IPS-20b (cell line): ENCODE measurements around the gene KRTAP9-3.
"Not testable (repeated sequence)": the region's sequence is repeated elsewhere in the genome, so short reads cannot be mapped to it uniquely, and the experiment has no call there.

ENCODE experiments used
- H3K27ac ChIP-seq: one replicate; pipeline ENCODE4 v1.5.1; 2013; ENCODE audit warnings: low read length
- H3K27me3 ChIP-seq: 2 replicates; pipeline ENCODE4 v1.6.1; 2013; ENCODE audit warnings: mild to moderate bottlenecking, low read length, inconsistent platforms; ENCODE audit not compliant: insufficient read depth
- H3K36me3 ChIP-seq: 2 replicates; pipeline ENCODE4 v1.6.1; 2013; ENCODE audit warnings: low read depth, mild to moderate bottlenecking, inconsistent platforms, low read length, moderate library complexity; ENCODE audit not compliant: insufficient read depth
- H3K4me1 ChIP-seq: 2 replicates; pipeline ENCODE4 v1.6.1; 2013; ENCODE audit warnings: mild to moderate bottlenecking, control low read depth, inconsistent platforms, low read length, moderate library complexity; ENCODE audit not compliant: insufficient read depth
- H3K4me3 ChIP-seq: 2 replicates; pipeline ENCODE4 v1.5.1; 2013; ENCODE audit warnings: mild to moderate bottlenecking, low read length, inconsistent platforms
- H3K9ac ChIP-seq: 2 replicates; pipeline ENCODE4 v1.6.1; 2013; ENCODE audit warnings: low read depth, mild to moderate bottlenecking, inconsistent platforms, low read length, moderate library complexity
- H3K9me3 ChIP-seq: 2 replicates; pipeline ENCODE4 v1.6.1; 2013; ENCODE audit warnings: mild to moderate bottlenecking, low read depth, low read length, inconsistent platforms; ENCODE audit not compliant: insufficient read depth

The KRTAP9-3 gene

DNA sequence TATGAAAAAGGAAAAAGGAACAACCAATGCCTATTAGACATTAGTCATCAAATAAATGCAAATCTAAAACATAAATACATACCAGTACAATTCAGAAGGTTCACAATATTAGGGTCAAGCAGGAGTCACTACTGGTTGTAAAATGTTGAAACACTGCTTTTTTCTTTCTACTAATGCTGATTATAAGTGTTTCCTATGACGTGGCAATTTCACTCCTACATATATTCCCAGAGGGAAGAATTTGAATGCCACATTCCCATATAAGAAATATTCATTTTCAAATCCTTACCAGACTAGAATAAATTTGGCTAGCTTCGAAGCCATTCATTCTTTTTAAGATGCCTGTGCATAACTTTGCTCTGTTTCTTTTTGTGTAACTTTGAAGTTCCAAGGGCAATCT, 8.4 kb upstream of the KRTAP9-3 start:
- no peaks in the 10 kb centered on the region for H3K36me3 ChIP-seq

DNA sequence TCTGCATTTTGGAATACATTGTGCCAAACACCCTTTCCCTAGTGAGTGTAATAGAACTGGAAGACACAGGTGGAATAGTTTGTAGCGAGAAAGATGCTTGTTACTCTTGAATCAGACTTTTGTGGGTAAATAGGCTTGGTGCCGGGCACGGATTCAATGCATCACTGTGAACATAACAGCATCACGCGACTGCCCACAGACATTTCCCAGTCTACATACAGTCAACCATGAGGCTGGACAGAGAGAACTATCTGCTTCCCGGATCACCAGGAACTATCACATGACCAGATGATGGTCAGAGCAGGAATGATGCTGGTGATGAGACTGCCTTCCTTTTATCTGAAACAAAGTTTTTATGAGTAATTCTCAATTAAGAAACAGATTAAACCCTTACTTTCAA, 6.2 kb upstream of the KRTAP9-3 start:
- no peak overlapping the region for H3K27ac ChIP-seq
- no peaks in the 10 kb centered on the region for H3K9me3 ChIP-seq
- no peaks in the 10 kb centered on the region for H3K36me3 ChIP-seq
- H3K4me1 ChIP-seq: no peaks in the 10 kb centered on the region
- no peak overlapping the region for H3K9ac ChIP-seq
- no peaks in the 10 kb centered on the region for H3K27me3 ChIP-seq
- no peak overlapping the region for H3K4me3 ChIP-seq

More for the DNA sequence above, 8.4 kb upstream of the KRTAP9-3 start:
- H3K27me3 ChIP-seq: no peaks in the 10 kb centered on the region
- H3K27ac ChIP-seq: no peak overlapping the region
- H3K9ac ChIP-seq: no peak overlapping the region
- H3K4me3 ChIP-seq: no peak overlapping the region
- H3K4me1 ChIP-seq: no peaks in the 10 kb centered on the region
- no peaks in the 10 kb centered on the region for H3K9me3 ChIP-seq

DNA sequence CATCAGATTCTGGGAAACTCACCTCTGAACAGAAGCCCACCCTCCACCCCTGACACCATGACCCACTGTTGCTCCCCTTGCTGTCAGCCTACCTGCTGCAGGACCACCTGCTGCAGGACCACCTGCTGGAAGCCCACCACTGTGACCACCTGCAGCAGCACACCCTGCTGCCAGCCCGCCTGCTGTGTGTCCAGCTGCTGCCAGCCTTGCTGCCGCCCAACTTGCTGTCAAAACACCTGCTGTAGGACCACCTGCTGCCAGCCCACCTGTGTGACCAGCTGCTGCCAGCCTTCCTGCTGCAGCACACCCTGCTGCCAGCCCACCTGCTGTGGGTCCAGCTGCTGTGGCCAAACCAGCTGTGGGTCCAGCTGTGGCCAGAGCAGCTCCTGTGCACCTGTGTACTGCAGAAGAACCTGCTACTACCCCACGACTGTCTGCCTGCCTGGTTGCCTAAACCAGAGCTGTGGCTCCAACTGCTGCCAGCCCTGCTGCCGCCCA, 5.6 kb upstream of the KRTAP9-3 start, which contains the start of gene KRTAP9-2:
Gene KRTAP9-2 (plus strand): TSS at position 51 of the 498 bp plus-strand sequence. CDS start 7 bp downstream, at position 58.
- not testable (repeated sequence) for H3K9ac ChIP-seq, H3K4me3 ChIP-seq, H3K36me3 ChIP-seq, H3K9me3 ChIP-seq, H3K4me1 ChIP-seq, H3K27ac ChIP-seq, H3K27me3 ChIP-seq

DNA sequence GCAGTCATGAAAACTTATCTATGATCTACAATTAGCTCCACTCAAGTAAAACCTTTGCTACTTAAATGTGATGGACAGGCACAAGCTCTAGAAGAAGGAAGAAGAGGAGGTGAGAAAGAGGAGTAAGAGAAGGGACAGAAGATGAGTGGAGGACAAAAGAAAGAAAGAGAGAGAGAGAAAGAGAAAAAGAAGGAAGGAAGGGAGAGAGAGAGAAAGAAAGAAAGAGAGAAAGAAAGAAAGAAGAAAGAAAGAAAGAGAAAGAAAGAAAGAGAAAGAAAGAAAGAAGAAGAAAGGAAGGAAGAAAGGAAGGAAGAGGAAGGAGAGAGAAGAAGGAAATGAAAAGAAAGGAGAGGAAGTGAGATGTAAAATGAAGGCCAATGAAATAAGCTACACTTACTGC, 2.2 kb upstream of the KRTAP9-3 start:
- Histone ChIP-seq H3K4me3 (no peak overlapping the region), H3K27me3 (no peaks in the 10 kb centered on the region)

DNA sequence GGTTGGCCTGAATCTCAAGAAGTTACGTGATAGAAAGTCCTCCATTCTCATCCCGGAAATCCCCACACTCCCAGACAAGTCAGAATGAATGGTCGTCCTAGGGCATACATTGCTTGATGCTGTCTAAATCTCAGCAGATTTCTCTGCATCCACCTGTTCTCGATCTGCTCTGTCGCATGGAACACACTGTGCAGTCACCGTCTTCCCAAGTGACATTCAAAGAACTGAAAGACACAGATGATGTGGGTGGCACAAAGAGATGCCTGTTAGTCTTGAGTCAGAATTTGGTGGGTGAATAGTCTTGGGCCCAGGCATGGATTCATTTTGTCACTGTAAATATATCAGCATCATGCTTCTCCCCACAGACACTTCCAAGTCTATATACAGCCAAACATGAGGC, 518 bp upstream of the KRTAP9-3 start:
- Histone ChIP-seq H3K4me1 (no peaks in the 10 kb centered on the region), H3K4me3 (no peak overlapping the region), H3K27ac (no peak overlapping the region), H3K9me3 (no peaks in the 10 kb centered on the region), H3K27me3 (no peaks in the 10 kb centered on the region), H3K9ac (no peak overlapping the region), H3K36me3 (no peaks in the 10 kb centered on the region)

More for the DNA sequence above, 2.2 kb upstream of the KRTAP9-3 start:
- Histone ChIP-seq H3K4me1 (no peaks in the 10 kb centered on the region), H3K36me3 (no peaks in the 10 kb centered on the region), H3K9me3 (no peaks in the 10 kb centered on the region), H3K27ac (no peak overlapping the region), H3K9ac (no peak overlapping the region)

DNA sequence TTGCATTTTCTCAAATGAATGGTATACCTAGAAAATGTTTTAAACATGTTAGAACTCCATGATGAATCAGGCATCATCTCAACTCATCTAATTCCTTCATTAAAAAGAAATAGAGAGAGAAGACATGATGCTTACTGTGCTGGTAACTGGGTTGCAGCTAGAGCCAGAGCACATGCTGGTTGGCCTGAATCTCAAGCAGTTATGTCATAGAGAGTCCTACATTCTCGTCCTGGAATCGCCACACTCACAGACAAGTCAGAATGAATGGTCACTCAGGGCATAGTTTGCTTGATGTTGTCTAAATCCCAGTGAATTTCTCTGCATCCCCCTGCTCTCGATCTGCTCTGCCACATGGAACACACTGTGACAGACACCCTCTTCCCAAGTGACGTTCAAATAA, 4.9 kb downstream of the KRTAP9-3 start:
- not testable (repeated sequence) for H3K9ac ChIP-seq, H3K27me3 ChIP-seq, H3K4me3 ChIP-seq, H3K27ac ChIP-seq, H3K9me3 ChIP-seq, H3K4me1 ChIP-seq, H3K36me3 ChIP-seq

DNA sequence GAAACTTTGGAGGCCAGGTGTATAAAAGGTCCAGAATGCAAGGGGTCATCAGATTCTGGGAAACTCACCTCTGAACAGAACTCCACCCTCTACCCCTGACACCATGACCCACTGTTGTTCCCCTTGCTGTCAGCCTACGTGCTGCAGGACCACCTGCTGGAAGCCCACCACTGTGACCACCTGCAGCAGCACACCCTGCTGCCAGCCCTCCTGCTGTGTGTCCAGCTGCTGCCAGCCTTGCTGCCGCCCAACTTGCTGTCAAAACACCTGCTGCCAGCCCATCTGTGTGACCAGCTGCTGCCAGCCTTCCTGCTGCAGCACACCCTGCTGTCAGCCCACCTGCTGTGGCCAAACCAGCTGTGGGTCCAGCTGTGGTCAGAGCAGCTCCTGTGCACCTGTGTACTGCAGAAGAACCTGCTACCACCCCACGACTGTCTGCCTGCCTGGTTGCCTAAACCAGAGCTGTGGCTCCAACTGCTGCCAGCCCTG, 5.7 kb downstream of the KRTAP9-3 start, which contains the start of gene KRTAP9-8:
Gene KRTAP9-8 (plus strand): TSS at position 51 of the 489 bp plus-strand sequence. CDS start 53 bp downstream, at position 104.
- H3K27me3 ChIP-seq, H3K9me3 ChIP-seq, H3K9ac ChIP-seq, H3K4me1 ChIP-seq, H3K27ac ChIP-seq, H3K4me3 ChIP-seq, H3K36me3 ChIP-seq: not testable (repeated sequence)

DNA sequence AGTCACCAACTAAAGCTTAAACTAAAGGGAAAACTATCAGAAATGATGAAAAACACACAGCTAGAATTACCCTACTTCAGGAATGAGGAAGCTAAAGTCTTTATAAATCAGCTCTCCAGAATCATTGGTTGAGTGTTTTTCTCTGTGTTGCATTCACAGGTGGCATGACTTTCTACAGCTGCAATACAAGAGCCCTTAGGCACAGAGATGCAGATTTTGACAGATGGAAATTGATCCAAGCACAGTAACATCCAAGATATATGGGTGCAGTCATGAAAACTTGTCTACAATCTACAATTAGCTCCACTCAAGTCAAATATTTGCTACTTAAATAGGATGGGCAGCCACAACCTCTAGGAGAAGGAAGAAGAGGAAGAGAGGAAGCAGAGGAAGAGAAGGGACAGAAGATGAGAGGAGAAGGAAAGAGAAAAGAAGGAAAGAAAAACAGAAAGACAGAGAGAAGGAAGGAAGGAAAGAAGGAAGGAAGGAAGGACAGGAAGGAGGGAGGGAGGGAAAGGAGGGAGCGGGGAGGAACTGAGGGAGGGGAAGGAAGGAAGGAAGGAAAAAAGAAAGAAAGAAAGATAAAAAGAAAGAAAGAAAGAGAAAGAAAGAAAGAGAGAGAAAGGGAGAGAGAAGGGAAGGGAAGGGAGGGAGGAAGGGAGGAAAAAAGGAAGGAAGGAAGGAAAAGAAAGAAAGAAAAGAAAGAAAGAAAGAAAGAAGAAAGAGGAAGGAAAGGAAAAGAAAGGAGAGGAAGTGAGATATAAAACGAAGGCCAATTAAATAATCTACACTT, 14.9 kb downstream of the KRTAP9-3 start:
- not testable (repeated sequence) for H3K27ac ChIP-seq, H3K27me3 ChIP-seq, H3K36me3 ChIP-seq, H3K9ac ChIP-seq, H3K4me3 ChIP-seq, H3K9me3 ChIP-seq, H3K4me1 ChIP-seq

DNA sequence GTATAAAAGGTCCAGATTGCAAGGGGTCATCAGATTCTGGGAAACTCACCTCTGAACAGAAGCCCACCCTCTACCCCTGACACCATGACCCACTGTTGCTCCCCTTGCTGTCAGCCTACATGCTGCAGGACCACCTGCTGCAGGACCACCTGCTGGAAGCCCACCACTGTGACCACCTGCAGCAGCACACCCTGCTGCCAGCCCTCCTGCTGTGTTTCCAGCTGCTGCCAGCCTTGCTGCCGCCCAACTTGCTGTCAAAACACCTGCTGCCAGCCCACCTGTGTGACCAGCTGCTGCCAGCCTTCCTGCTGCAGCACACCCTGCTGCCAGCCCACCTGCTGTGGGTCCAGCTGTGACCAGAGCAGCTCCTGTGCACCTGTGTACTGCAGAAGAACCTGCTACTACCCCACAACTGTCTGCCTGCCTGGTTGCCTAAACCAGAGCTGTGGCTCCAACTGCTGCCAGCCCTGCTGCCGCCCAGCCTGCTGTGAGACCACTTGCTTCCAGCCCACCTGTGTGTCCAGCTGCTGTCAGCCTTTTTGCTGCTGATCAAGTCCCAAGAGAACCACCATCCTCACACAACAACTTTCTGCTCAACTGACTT, 17.5 kb downstream of the KRTAP9-3 start, which contains the start of gene KRTAP9-4:
Gene KRTAP9-4 (plus strand): TSS at position 51 of the 604 bp plus-strand sequence. CDS start 34 bp downstream, at position 85.
- not testable (repeated sequence) for H3K9ac ChIP-seq, H3K36me3 ChIP-seq, H3K27ac ChIP-seq, H3K9me3 ChIP-seq, H3K27me3 ChIP-seq, H3K4me3 ChIP-seq, H3K4me1 ChIP-seq

DNA sequence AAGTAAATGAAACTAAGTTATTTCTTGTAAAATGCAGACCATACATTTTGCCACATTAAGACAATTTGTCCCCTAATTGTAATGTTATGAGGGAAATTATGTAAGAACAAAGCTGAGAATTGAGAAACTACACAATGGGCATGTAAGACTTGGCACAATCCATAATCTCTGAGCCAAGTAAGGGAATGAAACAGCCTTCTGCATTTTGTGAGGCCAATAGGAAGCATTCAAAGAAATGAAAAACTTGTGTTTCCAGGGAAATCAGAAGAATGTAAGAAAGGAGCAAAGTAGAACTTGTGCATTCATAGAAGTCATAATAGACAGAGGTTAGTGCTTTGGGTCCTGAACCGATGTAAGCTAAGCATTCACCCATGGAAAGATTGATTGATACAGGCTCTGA, 19.0 kb downstream of the KRTAP9-3 start:
- Histone ChIP-seq H3K9me3 (no peaks in the 10 kb centered on the region), H3K4me3 (no peak overlapping the region), H3K27ac (no peak overlapping the region), H3K4me1 (no peaks in the 10 kb centered on the region), H3K9ac (no peak overlapping the region), H3K27me3 (peaks cover 4% of the 10 kb centered on the region; the same call in 1 of the 2 replicates), H3K36me3 (no peaks in the 10 kb centered on the region)

DNA sequence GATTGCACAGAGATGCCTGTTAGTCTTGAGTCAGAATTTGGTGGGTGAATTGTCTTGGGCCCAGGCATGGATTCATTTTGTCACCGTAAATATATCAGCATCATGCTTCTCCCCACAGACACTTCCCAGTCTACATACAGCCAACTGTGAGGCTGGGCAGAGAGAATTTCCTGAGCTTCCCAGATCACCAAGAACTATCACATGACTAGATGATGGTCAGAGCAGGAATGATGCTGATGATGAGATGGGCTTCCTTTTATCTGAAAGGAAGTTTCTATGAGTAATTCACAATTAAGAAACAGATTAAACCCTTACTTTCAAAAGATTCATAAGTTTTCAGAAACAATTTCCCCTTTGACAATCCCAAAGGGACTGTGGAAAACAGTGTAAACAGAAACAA, 22.6 kb downstream of the KRTAP9-3 start:
- Histone ChIP-seq H3K9ac (no peak overlapping the region), H3K9me3 (no peaks in the 10 kb centered on the region), H3K4me3 (no peak overlapping the region), H3K4me1 (no peaks in the 10 kb centered on the region), H3K27me3 (peaks cover 3% of the 10 kb centered on the region; the same call in 1 of the 2 replicates), H3K36me3 (no peaks in the 10 kb centered on the region), H3K27ac (no peak overlapping the region)
